Dedifferentiated amniotic fluid mesenchymal stem cell (primary cell): Measurements from ENCODE around the gene TRABD2B.

Experiments
- DNase-seq: peaks from one replicate; pipeline ENCODE4 v3.0.0-alpha.2; 2016; ENCODE audit errors: extremely low spot score

The TRABD2B gene

GRCh38 chr1:47774986-47775834 lies 222.0 kb downstream of the TRABD2B start:
- no peak for DNase-seq

- no peak for DNase-seq
Observed at GRCh38 chr1:47772960-47773682, 224.1 kb downstream of the TRABD2B start.

DNA sequence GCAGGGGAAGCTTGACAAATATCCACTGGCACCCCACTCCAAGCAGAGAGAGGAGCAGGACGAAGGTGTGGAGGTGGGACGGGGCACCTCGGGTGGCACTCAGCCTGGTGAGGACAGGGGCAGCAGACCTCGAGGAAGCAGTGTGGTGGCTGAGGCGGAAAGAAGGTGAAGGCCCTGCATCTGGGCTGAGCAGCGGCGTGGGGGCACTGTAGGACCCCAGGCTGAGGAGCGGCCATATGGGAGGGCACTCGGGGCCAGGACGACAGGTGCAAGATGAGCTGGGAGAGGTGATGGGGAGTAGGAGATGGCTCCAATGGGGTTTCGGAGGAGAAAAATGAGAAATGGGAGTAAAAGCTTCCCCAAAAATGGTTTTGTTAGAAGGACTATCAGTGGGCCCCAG lies 224.9 kb downstream of the TRABD2B start:
- DNase-seq = no peak

DNA sequence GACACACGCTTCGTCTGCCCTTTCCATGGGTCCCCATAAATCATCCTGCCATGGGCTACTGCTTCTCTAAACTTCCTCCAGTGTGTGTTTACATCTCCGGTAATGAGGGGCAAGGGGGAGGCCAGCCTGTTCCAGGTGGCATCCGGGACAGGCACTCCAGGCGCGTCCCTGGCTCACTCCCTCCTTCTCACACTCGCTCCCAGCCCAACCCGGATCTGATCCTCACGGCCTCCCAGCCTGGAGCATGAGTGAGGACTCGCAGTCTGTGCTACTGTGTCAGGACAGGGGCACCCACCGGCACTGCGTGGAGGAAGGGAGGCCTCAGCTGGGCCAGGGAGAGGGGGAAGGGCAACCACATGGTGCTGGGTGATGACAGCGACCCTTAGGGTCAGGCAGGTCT lies 225.4 kb downstream of the TRABD2B start:
- no peak for DNase-seq

DNA sequence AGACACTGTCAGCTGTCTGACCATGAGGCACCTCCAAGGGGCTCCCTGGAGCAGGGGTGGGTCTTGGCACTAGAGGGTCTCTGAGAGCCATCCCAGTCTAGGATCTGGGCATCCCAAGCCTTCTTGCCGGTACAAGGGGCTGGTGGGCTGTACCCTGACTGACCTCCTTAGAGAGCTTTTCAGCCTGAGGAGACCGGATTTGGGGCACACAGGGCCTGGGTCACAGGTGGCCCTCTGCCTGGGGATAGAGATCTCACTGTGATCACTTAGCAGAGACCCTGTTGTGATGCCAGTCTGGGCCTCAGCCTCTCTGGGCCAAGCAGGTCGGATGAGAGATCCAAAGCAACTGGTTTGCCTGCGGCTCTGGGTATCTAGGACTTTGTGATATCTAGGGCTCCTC lies 227.2 kb downstream of the TRABD2B start:
- DNase-seq = no peak

GRCh38 chr1:47769295-47769694 lies 227.9 kb downstream of the TRABD2B start:
- DNase-seq = no peak

- no peak for DNase-seq
Observed at GRCh38 chr1:47767741-47768100, 229.5 kb downstream of the TRABD2B start.

DNA sequence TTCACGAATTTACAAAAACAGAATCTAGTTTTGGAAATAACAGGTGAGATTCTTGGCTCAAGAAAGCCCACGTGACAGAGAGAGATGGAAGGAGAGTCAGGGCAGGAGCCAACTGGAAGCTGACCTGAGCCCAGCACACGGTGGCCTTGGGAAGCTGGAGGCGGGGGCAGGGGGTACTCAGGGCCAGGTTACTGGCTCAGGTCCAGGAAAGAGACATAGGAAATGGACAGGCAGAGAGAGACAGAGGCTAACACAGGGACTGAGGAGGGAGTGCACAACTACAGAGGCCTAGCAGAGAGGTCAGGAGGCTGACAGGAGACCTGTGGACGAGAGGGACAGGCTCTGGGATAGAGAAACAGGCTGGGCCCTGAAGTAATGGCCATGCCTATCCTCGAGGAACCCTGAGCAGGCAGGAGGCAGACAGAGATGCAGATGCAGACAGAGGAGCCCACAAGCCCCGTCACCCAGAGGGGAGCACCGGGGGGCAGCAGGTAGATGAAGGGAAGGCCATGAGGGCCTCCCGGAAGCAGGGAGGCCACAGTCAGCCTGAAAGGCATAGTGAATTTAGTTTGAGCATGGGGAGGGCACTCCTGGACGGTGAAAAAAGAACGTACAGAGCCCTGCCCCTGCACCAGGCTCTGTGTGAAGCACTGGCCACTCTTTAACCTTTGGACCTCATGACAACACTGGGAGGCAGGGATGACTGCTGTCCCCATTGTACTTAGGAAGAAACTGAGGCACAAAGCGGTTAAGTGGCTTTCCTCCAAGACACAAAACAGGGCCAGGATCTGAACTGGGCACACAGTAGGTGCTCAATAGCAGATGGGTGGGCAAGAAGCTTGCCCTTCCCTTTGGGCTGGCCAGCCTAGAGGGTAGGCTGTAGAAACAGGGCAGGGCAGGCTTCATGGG lies 230.1 kb downstream of the TRABD2B start:
- DNase-seq = no peak

DNA sequence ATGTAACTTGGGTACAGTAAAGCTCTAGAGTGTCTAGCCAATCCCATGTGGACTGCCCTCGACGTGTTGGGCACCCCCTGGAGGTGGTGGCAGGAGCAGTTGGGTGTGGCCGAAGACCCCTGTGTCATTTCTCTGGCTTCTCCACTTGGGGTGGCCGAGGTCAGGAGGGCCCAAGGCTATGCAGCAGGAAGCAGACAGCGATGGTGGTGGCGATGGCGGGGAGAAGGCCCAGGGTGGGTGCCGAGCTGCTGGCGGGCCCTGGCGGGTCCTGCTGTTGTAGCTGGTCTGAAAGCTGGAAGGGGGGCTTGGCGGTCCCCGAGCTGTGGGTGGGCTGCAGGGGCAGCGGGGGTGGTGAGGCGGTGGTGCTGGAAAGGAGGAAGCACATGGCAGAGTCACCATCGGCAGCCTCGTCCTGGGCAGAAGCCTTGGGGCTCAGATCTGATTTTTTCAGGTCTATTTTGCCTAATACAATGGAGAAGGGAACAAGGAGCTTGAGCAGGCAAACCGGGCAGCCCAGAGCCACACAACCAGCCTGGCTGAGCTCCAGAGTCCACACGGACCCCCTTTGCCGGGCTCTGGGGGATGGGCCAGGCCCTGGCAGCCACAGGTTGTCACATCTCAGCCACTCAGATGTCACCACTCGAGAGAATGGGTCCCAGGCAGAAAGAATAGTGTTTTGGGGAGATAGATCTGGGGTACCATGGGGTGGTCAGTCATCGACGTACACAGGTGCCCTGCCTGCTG lies 231.3 kb downstream of the TRABD2B start:
- DNase-seq = no peak

DNA sequence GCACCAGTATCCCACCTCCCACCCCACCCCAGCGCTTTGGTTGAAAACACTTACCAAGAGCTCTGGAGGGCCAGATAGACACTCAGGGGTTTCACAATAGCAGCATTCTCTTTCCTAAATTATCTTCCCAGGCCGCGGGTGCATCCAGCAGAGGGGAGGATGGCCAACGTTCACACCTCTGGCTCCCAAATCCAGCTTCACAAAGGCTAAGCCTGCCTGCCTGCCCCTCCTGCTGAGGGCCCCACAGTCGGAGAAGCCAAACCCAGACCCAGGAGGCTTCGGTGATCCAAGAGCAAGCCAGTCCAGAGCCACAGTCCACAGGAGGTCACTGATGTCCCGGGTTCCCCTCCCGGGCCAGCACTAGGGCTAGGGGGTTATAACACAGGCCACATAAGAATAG lies 231.9 kb downstream of the TRABD2B start:
- no peak for DNase-seq

- DNase-seq = no peak
Observed at GRCh38 chr1:47764461-47765046, 232.6 kb downstream of the TRABD2B start.

DNA sequence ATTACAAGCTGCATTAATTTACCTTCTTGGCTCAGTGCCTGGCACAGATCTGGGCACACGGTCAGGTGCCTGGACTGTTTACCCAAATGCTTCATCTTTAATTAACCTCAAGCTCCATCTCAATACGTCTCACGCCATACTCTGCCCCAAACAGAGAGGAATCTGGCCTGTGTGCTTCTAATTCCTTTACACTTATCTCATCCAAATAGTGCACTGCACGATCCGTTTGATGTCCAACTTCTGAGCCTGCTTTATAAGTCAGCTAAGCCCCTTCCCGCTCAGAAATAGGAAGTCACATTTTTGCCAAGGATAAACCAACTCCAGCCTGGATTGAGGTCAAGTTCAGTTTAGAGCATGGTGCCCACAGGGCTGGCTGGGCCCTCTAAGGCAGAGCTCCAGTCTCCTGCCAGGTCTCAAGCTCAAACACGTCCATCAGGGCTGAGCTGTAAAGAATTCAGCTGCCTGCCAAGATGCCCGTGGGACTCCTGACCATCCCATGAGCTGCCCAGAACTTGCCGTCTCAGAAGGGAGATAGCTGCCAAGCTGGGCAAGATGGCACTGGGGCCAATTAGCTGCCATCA lies 233.5 kb downstream of the TRABD2B start:
- no peak for DNase-seq

DNA sequence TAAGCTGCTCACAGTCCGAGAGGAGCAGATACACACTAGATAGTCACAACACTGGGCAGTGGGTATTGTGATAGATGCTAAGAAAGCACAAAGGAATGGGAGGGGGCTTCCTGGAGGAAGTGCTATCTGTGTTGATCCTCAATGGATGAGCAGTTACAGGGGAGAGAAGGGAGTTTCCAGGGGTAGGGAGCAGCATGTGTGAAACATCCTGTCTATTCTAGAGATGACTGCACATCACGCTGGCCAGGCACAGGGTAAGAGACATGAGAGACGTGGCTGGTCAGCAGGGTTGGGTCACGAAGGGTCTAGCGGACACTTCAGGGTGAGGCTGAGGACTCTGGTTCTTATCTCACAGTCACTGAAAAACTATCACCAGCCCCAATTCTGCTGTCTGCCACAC lies 235.2 kb downstream of the TRABD2B start:
- no peak for DNase-seq

GRCh38 chr1:47761201-47761930 lies 235.8 kb downstream of the TRABD2B start:
- DNase-seq = no peak

DNA sequence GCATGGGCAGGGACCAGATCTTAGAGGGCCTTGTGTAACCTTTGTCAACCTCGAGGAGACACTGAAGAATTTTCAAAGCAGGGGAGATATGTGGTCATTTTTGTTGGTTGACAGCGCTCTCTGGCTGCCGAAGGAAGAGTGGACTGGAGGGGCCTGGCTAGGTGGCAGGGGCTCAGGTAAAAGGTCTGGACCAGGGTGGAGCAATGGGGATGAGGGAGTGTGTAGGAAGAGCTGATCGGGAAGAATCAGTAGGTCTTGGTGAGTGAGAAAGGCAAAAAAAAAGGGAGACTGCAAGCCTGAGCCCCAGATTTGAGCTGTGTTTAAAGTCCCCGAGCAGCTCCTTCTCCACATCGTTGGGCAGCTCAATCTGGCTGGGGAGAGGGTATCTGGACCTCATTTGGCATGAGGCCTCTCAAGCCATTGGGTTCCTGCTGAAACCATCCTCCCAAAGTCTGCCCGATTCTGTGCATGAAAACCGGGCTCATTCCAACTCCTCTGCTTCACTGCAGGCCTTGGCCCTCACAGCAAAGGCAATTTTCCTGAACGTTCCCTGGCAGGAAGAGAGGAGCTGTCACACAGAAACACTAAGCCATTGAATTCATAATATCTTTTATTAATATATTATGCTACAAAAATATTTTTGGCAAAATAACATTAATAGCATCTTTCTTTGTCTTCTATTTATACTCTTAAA lies 237.1 kb downstream of the TRABD2B start:
- DNase-seq = no peak

DNA sequence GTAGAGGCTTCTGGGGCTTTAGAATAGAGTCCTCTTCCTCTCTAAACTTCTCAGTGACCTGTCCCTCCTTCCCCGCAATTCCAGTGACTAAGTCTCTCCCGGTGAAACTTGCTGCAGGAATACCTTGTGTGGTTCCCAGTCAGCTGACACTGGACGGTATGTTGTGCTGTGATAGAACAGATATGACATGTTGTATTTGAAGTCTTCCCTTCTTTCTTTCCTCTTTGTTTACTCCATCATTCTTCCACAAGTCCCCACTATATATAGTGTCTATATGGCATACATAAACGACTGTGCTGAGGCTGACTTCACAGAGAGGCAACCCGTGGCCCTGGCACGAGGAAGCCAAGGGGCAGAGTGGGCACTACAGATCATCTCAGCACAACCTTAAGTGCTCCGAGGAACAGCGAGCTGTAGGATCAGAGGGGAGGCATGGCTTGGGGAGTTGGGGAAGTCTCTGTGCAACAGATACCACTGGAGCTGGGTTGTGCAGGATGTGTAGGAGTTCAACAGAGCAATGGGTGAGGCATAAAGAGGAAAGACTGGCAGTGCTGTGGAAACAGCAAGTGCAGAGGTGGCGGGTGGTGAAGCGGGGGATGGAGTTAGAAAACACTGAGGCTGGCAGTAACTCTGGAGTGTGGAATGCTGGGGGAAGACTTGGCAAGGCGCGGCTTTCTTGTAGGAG lies 237.8 kb downstream of the TRABD2B start:
- DNase-seq = no peak

- no peak for DNase-seq
Observed at GRCh38 chr1:47758341-47759250, 238.6 kb downstream of the TRABD2B start.
